LNCaP clone FGC (cell line): ENCODE data around the gene GABPB2.

Experiments
- DNase-seq: peaks from one replicate; pipeline ENCODE4 v3.0.0-alpha.2; 2011; ENCODE audit warnings: low read depth
- H3K4me3 ChIP-seq: 2 replicates; pipeline ENCODE4 v1.5.1; 2011; ENCODE audit warnings: mild to moderate bottlenecking, low read depth, low read length, control low read depth
- CTCF ChIP-seq: IDR thresholded peaks from 2 replicates; pipeline ENCODE4 v1.5.1; 2012; ENCODE audit warnings: mild to moderate bottlenecking; ENCODE audit not compliant: control insufficient read depth, insufficient read depth; ENCODE audit errors: extremely low read depth

GABPB2 gene

GRCh38 chr1:151059109-151060006, 11.2 kb upstream of the GABPB2 start, which contains the start of gene CDC42SE1:
CDC42SE1 (minus strand) TSS chr1:151059622; CDS start chr1:151055730, 3,892 bp downstream.
- H3K4me3 ChIP-seq = peak within 1 kb of the TSS; percentile 75
- TF ChIP-seq CTCF = peak; percentile 82
- no peak for DNase-seq

GRCh38 chr1:151060007-151060656, 10.4 kb upstream of the GABPB2 start, which contains the start of gene MLLT11:
MLLT11 (plus strand) TSS chr1:151060397; CDS start chr1:151067225, 6,828 bp downstream.
- no peak for TF ChIP-seq CTCF
- DNase-seq = no peak

GRCh38 chr1:151060657-151061421, 9.7 kb upstream of the GABPB2 start:
- TF ChIP-seq CTCF = no peak
- no peak overlapping the region for H3K4me3 ChIP-seq
- no peak for DNase-seq

More at GRCh38 chr1:151060007-151060656, 10.4 kb upstream of the GABPB2 start, which contains the start of gene MLLT11:
- peak within 1 kb of the TSS; percentile 75 for H3K4me3 ChIP-seq

- DNase-seq = no peak
- no peak overlapping the region for H3K4me3 ChIP-seq
- TF ChIP-seq CTCF = no peak
Measured at GRCh38 chr1:151061704-151062103, 8.9 kb upstream of the GABPB2 start.

- H3K4me3 ChIP-seq = no peak overlapping the region
- no peak for TF ChIP-seq CTCF
- DNase-seq = no peak
Measured at GRCh38 chr1:151062741-151063371, 7.7 kb upstream of the GABPB2 start.

GRCh38 chr1:151065089-151065645, 5.4 kb upstream of the GABPB2 start:
- DNase-seq = no peak
- no peak for TF ChIP-seq CTCF
- H3K4me3 ChIP-seq = no peak overlapping the region
